Stimulated activated CD4-positive, alpha-beta T cell treated with anti-CD3 and anti-CD28 coated beads, Interleukin-2, amount 100 ng/mL, for 48 hours (primary cell): Measurements from ENCODE around the gene KIAA1755.

Experiments
- DNase-seq, 2 donors: peaks; one replicate each; pipeline ENCODE4 v3.0.0-alpha.2; 2020

The KIAA1755 gene

GRCh38 chr20:38231531-38232121 lies 28.9 kb downstream of the KIAA1755 start:
- no peak for DNase-seq

DNA sequence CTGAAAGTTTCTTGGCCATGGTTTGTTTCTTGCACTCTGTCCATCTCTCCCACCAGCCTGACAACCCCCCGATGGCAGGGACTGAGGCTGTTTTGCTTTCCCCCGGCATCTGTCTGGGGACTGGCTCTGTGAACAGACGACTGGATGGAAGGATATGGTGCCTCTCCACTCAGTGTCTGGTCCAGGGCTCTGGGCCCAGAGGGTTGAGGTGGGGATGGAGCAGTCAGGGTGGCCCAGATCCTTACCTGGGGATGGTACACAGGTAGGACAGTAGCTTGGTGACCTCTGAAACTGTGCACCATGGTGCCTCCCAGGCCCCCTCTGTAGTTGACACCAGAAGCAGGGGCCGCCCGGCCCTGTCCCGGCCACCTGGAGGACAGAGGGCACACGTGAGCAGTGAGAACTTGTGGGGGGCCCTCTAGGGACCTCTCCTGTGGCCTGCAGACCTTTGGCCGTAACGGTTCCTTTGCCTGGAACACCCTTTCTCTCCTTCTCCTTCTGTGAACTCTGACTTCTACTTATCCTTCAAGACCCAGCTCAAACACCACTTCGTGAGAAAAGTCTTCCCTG lies 29.5 kb downstream of the KIAA1755 start:
- DNase-seq = no peak

- no peak for DNase-seq
Observed at GRCh38 chr20:38230253-38230551, 30.3 kb downstream of the KIAA1755 start.

DNA sequence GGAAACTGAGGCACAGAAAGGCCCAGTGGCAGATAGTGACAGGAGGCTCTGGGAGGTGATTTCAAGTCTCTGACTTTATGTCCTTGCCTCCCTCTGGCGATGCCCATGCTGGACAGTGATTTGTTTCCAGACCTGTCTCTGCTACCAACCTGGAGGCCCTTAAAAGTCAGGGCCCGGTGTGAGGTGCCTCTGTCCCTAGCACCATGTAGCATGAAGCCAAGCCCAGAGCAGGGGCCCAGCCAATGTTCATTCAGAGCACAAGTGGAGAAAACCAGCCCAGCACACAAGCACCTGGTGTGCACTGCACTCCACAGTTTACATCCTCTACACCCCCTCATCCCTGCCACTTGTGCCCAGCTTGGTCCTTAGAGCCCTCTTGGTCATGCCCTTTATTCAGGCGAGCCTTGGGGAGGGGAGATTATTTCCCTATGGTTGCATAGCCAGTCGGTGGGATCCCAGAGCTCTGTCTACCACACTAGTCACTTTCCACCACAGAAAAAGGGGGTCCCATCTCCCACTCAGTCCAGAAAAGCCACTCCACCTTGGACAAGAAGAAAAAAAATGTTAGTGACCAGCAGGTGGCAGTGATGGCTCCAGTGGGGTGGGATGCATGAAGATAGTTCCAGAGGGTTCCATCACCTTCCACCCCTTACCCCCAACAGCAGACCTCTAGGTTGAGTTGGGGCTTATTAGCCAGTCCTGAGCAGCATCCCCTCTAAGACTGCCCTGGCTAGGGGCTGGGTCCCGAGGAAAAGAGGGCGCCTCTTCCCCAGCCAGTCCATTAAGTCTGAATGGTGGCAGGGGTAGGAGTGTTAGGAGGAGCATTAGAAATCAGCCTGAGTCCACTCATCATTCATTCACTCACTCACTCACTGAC lies 30.9 kb downstream of the KIAA1755 start:
- no peak for DNase-seq

- no peak for DNase-seq
Observed at GRCh38 chr20:38228436-38228835, 32.1 kb downstream of the KIAA1755 start.

DNA sequence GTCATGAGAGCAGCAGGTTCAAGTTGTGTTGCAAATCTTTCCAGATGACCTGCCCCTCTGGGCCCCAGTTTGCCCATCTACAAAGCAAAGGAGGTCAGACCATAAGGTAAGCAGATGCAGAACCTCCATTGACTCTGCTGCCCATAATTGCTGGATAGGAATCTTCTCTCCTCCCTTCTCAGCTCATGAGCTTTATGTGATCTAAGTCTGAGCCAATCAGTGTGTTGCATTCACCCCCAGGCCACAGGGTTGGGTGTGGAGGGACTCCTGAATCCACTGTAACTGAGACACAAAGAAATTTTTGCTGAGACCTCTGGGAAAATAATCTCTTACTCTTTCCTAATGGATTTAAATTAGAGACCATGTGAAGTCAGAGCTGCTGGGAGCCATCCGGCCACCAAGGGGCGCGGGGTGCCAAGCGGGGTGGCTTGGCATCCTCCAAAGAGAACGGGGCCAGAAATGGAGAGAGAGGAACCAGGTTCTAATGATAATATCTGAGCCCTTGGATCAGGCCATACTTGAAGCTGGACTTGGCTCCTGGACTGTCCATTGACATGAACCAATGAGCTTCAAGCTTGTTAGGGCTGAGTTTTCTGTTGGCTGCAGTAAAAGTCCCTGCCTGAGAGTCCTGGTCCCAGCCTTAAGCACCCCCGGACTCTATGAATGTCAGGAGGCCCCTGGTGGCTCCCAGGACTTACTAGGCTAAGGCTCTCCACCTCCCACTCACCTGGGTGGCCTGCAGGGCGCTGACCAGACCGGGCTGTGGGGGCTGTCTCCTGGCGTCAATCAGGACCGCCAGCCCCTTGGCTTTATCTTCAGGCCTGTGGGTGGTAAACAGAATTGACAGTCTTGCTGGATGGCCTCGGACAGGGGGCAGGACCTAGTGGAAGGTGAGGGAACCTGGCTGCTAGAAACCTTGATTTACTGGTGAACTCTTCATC lies 32.8 kb downstream of the KIAA1755 start:
- DNase-seq = no peak

DNA sequence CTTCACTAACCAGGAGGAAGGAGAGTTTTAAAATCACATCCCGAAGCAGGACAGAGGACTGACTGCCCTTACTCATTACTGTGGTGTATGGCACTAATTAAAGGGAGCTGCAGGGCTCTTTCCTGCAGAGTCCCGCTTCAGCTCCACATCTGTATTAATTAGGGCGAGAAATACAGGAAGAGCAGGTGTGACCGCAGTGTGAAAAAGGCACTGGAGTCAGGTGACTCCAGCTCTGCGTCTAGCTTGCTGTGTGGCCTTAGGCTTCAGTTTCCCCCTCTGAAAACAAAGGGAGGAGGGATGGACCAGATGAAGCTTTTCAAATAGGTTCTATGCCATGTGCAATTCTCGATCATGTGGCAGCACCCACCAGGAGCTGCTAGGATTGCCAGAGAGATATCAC lies 34.0 kb downstream of the KIAA1755 start:
- no peak for DNase-seq

- DNase-seq = no peak
Observed at GRCh38 chr20:38225900-38226263, 34.7 kb downstream of the KIAA1755 start.

DNA sequence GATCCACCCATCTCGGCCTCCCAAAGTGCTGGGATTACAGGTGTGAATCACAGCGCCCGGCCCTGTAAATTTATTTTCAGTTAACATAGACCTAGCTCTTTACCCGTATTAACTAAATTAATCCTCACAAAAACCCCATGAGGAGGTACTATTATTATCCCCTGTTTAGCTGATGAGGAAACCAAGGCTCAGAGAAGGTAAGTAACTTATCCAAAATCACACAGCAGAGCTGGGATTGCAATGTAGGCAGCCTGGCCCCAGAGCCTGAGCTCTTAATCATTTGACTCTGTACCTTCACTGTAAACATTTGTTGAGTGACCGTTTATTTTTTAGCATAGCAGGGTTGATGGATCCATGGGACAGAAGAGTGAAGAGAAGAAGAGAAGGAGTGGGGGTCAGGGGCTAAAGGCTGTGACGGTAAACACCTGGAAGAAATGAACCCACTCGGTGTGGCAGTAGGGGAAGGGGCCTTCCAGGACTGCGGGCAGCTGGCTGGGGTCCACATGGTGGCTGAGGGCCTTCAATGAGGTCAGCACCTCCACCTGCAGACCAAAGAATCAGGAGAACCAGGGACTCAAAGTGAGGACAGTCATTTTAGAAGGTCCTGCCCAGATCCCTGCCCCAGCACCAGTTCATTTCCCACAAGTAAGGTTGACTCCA lies 35.2 kb downstream of the KIAA1755 start:
- DNase-seq = no peak

- DNase-seq = no peak
Observed at GRCh38 chr20:38224531-38224930, 36.0 kb downstream of the KIAA1755 start.

DNA sequence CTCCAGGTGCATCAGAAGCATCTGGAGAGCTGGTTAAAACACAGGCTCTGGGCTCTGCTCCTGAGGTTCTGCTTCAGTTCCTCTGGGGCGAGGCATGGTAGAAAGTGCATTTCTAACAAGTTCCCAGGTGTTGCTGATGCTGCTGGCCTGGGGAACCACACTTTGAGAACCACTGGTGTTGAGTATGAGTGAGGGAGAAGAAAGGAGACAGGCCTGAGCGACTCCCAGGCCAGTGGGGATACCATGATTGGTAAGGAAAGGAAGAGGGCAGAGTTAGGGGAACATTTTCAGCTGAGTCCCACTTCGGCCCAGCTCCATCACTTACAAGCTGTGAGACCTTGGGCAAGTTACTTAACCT lies 36.8 kb downstream of the KIAA1755 start:
- DNase-seq = no peak

DNA sequence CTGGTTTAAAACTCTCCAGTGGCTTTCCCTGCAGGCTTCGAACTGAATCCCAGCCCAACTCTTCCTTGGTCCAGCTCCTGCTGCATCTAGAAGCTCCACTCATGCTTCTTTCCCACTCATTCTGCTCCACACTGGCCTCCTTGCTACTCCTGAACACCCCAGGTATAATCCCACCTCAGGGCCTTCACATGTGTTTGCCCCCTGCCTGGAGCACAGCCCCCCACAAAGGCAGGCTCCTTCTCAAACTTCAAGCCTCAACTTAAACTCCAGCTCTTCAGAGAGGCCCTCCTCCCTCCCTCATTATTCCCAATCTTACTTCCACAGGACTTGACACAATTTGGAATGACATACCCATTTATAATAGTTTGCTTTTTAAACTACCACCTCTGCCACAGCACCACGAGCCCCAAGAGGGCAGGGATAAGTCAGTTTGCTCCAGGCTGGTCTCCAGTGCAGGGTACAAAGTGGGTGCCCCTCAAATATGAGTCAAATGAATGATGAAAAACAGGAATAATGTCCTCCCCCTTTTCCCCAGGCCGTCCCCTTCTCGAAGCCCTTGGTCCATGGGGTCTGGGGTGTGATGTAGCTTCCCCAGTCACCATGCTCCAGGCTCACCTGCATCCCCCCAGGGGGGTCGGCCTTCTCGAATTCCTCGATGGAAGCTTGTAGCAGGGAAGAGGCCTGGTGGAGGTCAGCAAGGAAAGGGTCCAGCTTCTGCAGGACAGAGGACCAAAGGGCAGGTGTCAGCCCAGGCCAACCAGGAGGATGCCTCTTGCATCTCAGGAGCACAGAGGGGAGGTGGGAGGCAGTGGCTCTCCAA lies 37.4 kb downstream of the KIAA1755 start:
- no peak for DNase-seq

GRCh38 chr20:38222231-38222922 lies 38.2 kb downstream of the KIAA1755 start:
- peak; percentile 68 to 70 for DNase-seq

- peak; percentile 79 for DNase-seq
Observed at GRCh38 chr20:38221119-38221589, 39.4 kb downstream of the KIAA1755 start.

GRCh38 chr20:38220587-38221118 lies 39.9 kb downstream of the KIAA1755 start:
- no peak for DNase-seq

DNA sequence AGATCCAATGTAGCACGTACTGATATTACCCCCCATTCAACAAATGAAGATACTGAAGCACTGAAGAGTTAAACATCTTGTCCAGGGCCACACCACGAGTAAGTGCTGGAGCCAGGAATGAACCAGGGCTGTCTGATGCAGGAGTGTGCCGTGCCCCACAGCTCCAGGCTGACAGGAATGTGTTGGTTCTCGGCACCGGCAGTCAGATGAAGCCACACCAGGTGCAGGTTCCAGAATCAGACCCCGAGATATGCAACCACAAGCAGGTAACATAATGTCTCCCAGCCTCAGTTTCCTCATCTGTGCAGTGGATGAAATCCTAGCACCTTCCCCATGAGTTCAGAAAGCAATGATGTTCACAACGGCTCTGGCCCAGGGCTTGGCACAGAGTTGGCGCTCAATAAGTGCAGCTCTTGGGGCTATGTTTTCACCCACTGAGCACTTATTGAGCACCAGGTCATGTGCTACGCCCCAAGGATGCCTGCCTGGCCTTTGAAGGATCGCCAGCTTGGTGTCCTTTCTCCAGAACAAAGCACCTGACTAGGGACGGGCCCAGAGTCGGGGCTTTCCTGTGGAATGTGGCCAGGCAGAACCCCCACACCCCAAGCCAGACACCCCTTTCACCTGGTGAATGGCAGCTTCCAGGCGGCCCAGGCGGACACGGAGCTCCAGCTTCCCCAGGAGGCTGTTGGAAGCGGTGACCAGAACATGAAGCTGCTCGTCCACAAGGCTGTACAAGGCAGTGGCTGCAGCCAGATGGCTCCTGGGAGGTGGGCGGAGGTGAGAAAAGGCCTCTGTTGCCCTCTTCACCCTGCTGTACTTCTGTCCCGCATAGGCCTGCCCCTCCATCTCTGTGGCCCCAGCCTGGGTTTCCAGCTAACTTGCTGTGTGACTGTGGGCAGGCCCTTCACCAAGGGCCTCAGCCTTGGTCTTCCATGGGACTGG lies 41.3 kb downstream of the KIAA1755 start:
- no peak for DNase-seq

- DNase-seq = no peak
Observed at GRCh38 chr20:38218566-38218885, 42.0 kb downstream of the KIAA1755 start.

DNA sequence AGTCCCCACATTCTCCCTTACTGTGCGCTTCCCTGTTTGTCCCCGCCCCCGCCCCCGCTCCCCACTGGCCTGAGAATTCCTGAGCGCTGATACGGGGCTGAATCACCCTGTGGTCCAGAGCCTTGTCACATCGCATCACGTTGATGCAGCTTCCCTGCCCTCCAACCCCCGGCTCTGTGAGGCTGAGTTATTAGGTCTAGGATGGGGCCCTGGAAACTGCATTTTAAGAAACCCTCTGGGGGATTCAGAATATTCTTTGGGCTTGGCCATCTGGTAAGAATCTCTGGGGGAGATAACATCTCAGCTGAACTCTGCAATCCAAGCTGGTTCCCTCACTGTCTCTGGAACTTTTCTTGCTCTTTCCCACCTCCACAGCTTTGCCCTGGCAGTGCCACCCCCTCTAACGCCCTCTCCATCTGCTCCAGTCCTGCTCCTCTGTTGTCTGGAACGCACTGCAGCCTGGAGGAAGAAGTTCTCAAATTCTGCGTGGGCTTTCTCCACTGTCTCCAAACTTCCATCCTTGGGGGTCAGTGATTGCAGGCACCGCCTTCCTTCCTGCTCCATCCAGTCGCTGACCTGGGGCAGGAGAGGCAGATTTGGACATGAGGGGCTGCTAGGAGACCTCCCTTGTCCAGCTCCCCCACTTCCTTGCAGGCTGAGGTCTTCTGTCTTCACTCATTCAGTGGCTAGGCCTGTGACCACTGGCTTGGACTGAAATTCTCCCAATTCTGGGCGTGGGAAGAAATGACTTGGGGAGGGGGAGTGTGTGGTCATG lies 42.6 kb downstream of the KIAA1755 start:
- no peak for DNase-seq
